Ramos (cell line): ENCODE measurements around the gene KRTAP2-1.
"Not testable (repeated sequence)": the region's sequence is repeated elsewhere in the genome, so short reads cannot be mapped to it uniquely, and the experiment has no call there.

ENCODE experiments used
- in situ Hi-C: fragments of 300-500 bp; cut with MboI; formaldehyde crosslinking; loops from one replicate; pipeline ENCODE4 v1.14.3; 2022; ENCODE audit warnings: low sequenced_read_pairs; ENCODE audit not compliant: unreplicated experiment

The KRTAP2-1 gene

DNA sequence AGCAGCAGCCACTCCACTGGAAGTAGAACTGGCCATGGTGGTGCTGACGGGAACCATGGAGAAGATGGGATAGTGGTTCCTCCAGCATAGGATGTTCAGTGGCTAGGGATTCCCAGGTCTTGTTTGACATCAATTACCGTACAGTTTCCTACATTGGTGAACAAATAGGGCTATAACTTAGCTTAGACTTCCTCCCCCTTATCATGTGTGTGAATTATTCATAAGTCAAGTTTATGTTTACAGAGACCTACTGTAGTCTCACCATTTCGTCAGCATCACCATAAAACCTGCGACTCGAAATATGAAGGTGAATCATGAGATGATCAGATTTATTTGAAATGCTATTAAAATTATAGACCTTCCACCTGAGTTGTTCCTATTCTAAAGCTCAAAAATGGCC, 11.6 kb upstream of the KRTAP2-1 start:
- in situ Hi-C loops: no loop called here

DNA sequence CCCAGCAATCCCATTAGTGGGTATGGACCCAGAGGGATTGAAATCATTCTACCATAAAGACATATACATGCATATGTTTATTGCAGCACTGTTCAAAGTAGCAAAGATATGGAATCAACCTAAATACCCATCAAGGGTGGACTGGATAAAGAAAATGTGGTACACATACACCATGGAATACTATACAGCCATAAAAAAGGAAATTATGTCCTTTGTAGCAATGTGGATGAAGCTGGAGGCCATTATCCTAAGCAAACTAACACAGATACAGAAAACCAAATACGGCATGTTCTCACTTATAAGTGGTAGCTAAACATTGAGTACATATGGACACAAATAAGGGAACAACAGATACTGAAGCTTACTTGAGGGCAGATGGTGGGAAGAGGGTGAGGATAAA, 10.4 kb upstream of the KRTAP2-1 start:
- in situ Hi-C loops: no loop called here

DNA sequence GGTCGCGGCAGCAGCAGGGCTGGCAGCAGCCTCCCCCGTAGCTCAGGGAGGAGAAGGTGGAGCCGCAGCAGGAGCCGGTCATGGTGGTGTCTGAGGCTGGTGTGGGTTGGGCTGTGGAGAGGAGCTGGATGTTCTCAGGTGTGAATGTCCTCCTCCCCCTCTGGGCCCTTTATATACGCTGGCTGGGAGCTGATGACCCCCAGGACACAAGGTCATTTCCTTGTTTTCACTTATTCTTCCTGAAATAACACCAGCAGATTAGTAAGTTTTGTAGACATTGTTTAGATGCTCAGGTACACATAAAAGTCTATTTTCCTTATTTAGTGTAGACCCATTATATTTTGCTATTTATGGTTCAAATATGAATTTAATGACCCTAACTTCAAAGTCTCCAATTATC, 8.0 kb upstream of the KRTAP2-1 start, which contains the start of gene KRTAP2-2:
Gene KRTAP2-2 (minus strand): TSS at position 101 of the 400 bp plus-strand sequence. CDS start 19 bp downstream, at position 82.
- in situ Hi-C loops: not testable (repeated sequence)

DNA sequence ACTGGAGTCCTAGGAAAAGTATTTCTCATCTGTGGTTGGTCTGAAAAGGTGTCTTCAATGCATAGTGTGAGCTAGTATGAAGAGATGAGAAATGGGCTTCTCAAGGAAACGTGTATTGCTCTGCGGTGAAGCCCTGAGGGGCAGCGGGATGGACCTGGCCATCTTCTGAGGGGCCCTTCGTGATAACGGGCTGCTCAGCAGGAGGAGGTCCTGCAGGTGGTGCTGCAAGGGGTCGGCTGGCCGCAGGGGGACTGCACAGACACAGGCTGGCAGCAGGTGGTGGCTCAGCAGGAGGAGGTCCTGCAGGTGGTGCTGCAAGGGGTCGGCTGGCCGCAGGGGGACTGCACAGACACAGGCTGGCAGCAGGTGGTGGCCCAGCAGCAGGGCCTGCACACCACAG, 7.4 kb upstream of the KRTAP2-1 start:
- in situ Hi-C loops: not testable (repeated sequence)

DNA sequence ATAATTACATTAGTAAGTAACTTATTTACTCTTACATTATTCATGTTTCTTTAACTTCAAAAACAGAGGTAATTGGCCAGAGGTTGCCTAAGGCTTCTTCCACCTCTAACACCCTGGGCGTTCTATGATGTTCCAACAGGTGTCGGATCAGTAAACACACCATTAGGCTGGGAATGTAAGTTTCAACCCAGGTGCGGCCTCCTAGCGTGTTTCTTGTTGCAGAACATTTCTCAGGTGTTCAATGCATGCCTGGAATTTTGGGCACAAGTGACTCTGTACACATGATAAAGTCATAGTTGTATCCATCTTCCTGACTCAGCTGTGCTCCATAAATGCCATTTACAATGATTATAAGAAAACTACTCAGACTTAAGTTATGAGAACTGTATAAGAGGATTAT, 6.9 kb upstream of the KRTAP2-1 start:
- in situ Hi-C loops: no loop called here

DNA sequence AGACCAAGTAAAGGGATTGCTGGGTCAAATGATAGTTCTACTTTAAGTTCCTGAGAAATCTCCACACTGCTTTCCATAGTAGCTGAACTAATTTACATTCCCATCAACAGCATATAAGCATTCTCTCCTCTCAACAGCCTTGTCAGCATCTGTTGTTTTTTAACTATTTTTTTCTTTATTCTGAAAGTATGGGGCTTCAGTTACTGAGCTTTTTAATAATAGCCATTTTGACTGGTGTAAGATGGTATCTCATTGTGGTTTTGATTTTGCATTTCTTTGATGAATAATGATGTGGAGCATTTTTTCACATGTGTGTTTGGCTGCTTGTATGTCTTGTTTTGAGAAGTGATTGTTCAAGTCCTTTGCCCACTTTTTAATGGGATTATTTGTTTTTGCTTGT, 5.5 kb upstream of the KRTAP2-1 start:
- in situ Hi-C loops: no loop called here

DNA sequence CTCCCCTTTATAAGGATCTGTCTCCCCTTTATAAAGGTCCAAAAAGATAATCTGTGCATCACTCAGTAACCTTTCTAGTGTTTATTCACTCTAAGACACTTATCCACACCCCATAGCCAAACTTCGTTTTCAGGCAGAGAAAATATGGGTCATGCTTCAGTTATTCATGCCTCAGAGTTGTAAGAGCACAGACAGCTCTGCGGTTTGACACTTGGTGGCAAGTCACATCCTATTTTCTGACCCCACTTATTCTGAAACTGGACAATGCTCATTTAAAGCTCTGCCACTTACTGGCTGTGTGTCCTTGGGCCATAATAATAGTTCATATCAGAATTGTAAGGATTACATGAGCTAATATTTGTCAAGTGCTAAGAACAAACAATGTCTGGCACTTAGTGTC, 2.0 kb upstream of the KRTAP2-1 start:
- in situ Hi-C loops: no loop called here

DNA sequence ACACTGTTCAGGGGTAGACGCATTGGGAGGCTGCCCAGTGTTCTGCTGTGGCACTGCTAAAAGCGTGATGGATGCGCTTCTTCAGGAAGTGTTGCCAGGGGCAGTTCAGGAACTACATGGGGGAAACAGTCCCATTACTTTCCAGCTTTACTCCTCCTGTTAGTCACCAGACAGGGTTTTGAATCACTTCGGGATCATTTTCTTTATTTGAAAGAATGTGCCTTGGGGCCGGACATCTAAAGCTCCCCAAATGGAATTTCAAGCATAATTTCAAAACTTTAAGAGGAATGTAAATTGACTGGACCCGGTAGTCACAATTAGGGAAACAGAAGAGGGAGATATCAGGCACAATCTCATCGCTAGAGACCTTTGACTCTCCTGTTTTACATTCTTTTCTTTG, 1.3 kb upstream of the KRTAP2-1 start:
- in situ Hi-C loops: no loop called here

DNA sequence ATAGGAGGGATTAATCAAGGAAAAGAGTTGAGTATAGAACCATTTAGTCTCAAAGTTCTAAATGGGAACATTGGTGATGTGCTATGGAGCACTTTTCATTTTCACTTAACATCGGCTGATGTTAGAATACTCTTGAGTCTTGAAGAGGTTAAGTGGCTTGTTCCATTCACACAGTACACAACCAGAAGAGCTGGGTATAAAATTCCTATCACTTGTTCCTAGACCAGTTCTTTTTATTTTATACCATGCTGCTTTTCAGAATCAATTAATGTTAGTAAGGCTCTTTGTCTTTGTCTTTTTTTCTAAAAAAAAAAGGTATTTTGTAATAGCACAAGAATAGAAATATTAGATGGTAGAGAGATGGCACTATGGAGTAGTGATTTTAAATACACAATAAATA, 4.2 kb downstream of the KRTAP2-1 start:
- in situ Hi-C loops: no loop called here

DNA sequence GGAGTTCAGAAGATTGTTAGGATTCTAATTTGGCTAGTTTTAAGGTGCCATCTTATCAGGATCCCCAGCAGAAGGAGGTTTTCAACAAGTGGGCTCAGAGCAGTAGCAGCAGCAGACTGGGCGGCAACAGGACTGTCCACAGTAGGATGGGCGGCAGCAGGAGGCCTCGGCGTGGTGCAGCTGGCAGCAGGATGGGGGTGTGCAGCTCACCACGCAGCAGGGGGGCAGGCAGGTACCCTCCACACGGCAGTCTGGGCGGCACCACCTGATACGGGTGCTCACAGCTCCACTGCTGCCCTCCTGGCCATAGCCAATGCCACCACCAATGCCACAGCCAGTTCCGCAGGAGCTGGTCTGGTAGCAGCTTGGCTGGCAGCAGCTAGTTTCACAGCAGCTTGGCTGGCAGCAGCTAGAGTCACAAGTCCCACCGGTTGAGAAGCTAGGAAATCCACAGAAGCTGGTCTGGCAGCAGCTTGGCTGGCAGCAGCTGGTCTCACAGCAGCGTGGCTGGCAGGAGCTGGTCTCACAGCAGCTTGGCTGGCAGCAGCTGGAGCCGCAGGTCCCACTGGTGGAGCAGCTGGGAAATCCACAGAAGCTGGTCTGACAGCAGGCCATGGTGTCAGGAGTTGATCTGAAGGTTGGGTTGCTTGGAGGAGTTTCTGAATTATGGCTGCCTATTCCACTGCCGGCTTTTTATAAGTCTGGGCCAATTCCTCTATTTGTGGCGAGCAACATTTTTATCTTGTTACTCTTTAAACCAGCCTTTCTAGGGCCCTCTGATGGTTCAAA, 6.1 kb downstream of the KRTAP2-1 start, which contains the start of gene KRTAP1-1:
Gene KRTAP1-1 (minus strand): TSS at position 668 of the 789 bp plus-strand sequence. CDS start 53 bp downstream, at position 615.
- in situ Hi-C loops: not testable (repeated sequence)

DNA sequence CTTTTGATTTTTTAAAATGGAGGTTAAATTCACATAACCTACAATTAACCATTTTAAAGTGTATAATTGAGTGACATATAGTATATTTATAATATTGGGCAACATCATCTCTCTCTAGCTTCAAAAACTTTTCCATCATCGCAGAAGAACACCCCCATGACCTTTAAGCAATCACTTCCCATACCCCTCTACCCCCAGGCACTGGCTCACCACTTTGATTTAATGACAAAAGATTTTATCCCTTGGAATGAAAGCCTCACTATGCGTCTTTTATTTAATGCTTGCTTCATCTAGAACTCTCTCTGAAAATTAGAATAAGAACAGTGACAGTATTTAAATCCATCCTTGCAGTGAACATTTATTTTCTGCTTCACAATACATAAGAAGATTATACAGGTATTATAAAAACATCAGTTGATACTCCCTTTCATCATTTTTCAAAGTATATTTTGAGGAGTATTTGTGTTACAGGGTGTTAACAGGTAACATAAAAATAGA, 9.2 kb downstream of the KRTAP2-1 start:
- in situ Hi-C loops: no loop called here

DNA sequence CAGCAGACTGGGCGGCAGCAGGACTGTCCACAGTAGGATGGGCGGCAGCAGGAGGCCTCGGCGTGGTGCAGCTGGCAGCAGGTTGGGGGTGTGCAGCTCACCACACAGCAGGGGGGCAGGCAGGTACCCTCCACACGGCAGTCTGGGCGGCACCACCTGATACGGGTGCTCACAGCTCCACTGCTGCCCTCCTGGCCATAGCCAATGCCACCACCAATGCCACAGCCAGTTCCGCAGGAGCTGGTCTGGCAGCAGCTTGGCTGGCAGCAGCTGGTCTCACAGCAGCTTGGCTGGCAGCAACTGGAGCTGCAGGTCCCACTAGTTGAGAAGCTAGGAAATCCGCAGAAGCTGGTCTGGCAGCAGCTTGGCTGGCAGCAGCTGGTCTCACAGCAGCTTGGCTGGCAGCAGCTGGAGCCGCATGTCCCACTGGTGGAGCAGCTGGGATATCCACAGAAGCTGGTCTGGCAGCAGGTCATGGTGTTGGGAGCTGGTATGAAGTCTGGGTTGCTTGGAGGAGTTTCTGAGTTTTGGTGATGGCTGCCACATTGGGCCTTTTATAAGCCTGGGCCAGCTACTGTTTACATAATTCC, 12.7 kb downstream of the KRTAP2-1 start, which contains the start of gene KRTAP1-3:
Gene KRTAP1-3 (minus strand): TSS at position 529 of the 590 bp plus-strand sequence. CDS start 53 bp downstream, at position 476.
- in situ Hi-C loops: not testable (repeated sequence)

DNA sequence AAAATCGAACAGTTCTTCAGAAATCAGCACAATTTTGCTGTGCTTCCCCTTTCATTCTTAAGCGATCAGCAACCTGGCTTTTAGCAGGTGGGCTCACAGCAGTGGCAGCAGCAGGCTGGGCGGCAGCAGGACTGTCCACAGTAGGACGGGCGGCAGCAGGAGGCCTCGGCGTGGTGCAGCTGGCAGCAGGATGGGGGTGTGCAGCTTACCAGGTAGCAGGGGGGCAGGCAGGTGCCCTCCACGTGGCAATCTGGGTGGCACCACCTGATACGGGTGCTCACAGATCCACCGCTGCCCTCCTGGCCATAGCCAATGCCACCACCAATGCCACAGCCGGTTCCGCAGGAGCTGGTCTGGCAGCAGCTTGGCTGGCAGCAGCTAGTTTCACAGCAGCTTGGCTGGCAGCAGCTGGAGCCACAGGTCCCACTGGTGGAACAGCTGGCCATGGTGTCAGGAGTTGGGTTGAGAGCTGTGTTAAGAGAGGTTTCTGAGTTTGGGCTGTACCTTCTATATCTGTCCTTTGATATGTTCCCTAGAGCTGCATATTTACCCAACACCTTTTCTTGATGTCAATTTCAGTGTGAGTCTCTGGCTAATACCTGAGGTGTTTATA, 17.4 kb downstream of the KRTAP2-1 start, which contains the start of gene KRTAP1-4:
Gene KRTAP1-4 (minus strand): TSS at position 563 of the 613 bp plus-strand sequence. CDS start 117 bp downstream, at position 446.
- in situ Hi-C loops: no loop called here

DNA sequence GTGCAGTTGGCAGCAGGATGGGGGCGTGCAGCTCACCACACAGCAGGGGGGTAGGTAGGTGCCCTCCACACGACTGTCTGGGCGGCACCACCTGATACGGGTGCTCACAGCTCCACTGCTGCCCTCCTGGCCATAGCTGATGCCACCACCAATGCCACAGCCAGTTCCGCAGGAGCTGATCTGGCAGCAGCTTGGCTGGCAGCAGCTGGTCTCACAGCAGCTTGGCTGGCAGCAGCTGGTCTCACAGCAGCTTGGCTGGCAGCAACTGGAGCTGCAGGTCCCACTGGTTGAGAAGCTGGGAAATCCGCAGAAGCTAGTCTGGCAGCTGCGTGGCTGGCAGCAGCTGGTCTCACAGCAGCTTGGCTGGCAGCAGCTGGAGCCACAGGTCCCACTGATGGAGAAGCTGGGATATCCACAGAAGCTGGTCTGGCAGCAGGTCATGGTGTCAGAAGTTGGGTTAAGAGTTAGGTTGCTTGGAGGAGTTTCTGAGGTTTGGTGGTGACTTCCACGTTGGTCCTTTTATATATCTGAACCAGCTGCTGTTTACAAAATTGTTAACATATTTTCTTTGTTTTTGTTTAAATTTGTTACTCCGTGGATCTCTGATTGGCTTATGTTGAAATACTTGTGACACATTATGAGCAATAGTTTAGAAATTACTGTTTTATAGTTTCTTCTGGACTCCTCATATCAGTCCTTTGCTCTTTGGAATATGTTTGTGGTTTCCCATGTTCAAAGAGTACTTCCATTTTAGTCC, 20.2 kb downstream of the KRTAP2-1 start, which contains the start of gene KRTAP1-5:
Gene KRTAP1-5 (minus strand): TSS at position 494 of the 757 bp plus-strand sequence. CDS start 53 bp downstream, at position 441.
- in situ Hi-C loops: no loop called here

DNA sequence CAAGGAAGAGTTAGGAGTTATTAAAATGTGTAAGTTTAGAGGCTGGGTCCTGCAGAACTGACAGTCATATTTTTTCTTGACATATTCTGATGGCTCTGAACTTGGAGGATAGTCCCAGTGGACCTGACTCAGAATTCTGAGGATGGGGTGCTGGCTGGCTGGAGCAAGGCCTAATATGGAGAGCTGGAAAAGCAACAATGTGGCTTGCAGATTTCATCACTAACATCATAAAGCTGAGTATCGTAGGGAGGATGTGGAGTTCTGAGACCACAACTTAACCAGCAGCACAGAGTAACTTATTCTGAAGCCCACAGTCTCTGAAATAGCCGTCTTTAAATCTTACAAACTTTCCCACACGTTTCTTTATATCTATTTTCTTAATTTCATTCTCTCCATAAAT, 22.4 kb downstream of the KRTAP2-1 start:
- in situ Hi-C loops: no loop called here

DNA sequence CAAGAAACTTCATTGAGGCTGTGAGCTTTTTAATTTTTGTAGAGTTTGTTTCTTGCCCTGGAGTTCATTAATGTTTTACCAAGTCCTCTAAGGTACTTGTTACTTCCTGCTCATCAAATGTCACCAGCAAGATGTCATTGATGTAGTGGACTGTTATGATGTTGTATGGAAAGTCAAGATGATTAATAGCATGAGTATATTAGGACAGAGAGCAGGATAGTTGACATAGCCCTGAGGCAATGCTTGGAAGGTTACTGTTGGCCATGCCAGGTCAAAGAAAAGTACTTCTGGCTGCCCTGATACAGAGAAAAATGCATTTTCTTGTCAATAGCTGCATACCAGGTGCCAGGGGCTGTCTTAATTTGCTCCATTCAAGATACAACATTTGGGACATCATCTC, 26.8 kb downstream of the KRTAP2-1 start:
- in situ Hi-C loops: no loop called here

DNA sequence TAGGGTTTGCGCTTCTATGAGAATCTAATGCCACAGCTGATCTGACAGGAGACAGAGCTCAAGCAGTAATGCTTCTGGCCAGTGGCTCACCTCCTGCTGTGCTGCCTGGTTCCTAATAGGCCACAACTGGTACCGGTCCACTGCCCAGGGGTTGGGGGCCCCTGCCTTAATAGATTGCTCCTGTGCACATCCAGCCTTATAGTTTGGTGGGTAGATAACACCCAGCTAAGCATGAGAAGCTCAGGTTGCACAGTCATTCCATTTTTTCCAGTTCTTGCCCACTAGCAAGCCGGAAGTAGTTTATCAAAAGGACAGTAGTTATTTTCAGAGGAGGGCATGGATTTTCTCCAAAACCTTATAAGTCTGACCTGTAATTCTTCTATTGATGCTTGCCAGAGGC, 27.7 kb downstream of the KRTAP2-1 start:
- in situ Hi-C loops: no loop called here

DNA sequence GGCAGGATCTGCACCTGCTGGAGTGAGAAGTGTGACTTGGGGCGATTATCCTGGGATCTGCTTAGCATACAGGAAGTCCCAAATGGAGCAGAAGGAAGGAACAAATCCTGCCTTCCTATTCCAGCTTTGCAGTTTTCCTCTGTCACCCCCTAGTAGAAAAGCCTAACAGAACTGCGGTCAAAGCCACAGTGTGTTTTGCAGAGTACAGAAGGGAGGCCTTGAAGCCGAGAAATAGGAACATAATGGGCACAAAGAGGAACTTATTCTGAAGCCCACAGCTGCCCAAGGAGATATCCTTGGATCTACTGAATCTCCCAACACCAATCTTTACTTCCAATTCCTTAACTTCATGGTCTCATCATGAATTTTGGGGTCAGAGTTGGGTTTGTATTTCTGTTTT, 28.6 kb downstream of the KRTAP2-1 start:
- in situ Hi-C loops: no loop called here

DNA sequence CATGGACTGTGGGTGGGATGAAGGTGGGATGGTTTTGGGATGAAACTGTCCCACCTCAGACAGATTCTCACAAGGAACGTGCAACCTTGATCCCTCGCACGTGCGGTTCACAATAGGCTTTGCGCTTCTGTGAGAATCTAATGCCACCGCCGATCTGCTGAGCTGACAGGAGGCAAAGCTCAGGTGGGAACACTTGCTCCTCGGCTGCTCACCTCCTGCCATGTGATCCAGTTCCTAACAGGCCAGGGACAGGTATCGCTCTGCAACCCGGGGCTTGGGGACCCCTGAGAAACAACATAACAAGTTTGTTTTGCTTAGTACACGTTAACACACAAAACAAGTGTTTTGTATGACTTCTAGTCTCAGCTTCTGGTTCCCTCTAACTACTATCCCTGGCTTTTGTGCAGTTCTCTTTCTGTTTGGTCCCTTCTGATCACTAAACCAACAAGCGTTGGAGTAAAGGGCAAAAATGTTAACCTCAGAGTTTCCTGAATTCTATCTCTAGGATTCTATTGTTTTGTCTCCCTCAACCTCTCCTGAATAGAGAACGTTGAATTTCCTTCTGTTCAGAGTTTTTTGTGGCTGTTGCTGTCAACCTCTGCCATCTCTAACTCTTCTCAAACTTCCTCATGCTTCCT, 30.4 kb downstream of the KRTAP2-1 start:
- in situ Hi-C loops: no loop called here
